ENCODE data around the gene GPRC5C.

GRCh38 chr17:74433421-74434121 lies 1.7 kb downstream of the GPRC5C start:
- TF ChIP-seq JUND (IDR thresholded peaks at IDR 0.05; ENCODE audit: low read length) (no peak), PHF8 (conservative IDR thresholded peaks at IDR 0.05; ENCODE audit: low read depth, low read length) (no peak), YY1 (IDR thresholded peaks at IDR 0.05; ENCODE audit: low read depth, low read length) (no peak), RXRA (IDR thresholded peaks at IDR 0.05; ENCODE audit: insufficient read depth, low read depth, low read length) (no peak), POLR2A (IDR thresholded peaks at IDR 0.05; ENCODE audit: control extremely low read depth in 1 of 2, low read depth in 2 of 2, low read length in 2 of 2) (no peak), CEBPB (IDR thresholded peaks at IDR 0.05; ENCODE audit: low read depth, low read length) (no peak), CTCF (IDR thresholded peaks at IDR 0.05; ENCODE audit: control extremely low read depth in 1 of 3, insufficient read depth in 1 of 3, low read depth in 1 of 3, low read length in 3 of 3) (no peak), TAF1 (IDR thresholded peaks at IDR 0.05; ENCODE audit: low read depth, low read length) (no peak), TCF12 (IDR thresholded peaks at IDR 0.05; ENCODE audit: low read depth, low read length) (no peak)
